ENCODE results near the gene TKT.

DNA sequence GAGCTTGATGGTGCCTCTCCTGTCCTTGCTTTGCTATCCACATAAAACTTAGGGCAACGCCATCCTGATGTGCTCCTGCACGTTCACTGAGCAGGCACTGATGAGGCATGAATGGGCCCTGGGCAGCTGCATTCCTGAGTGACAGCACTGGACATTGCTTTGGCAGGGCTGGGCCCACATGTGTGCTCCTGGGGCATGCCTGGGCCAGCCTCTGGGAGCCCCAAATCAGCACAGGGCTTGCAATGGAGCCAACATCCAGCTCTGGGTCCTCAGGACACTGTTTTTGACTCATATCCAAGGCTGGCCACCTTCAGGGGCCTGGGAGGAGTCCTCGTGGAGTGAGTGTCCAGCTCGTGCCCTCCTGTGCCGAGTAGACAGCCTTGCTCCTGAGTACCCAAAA is 5.9 kb upstream of the TKT start:
- no peak for TF ChIP-seq FOSL2 (IDR thresholded peaks at IDR 0.05)
- no peak for TF ChIP-seq FOSL2 (CRISPR knock-in tag; IDR thresholded peaks at IDR 0.05)
- no peak for TF ChIP-seq KDM1A (IDR thresholded peaks at IDR 0.05; ENCODE audit: low read depth)
- no peak for TF ChIP-seq CTCF (IDR thresholded peaks at IDR 0.05)
- peak; percentile 17; the same call in 1 of the 2 replicates for TF ChIP-seq MAX (IDR thresholded peaks at IDR 0.05)
- TF ChIP-seq JUNB (IDR thresholded peaks at IDR 0.05): no peak
- no peak for TF ChIP-seq KDM5A (IDR thresholded peaks at IDR 0.05)
- no peak for TF ChIP-seq ESRRA (IDR thresholded peaks at IDR 0.05; ENCODE audit: borderline replicate concordance, low read length)
- TF ChIP-seq POLR2A (IDR thresholded peaks at IDR 0.05; ENCODE audit: low read length): no peak
- TF ChIP-seq BHLHE40 (IDR thresholded peaks at IDR 0.05; ENCODE audit: low read depth, low read length): no peak

Measured in A549 (cell line).